ENCODE results near the gene BAIAP2L1. TPM values are rescaled to one million over a fixed set of nuclear protein-coding genes. Genes with fewer than 3 reads are reported as not detected.

BAIAP2L1 gene
- total RNA-seq, 3 donors from 2014 or later: 1.3 to 11.0 (median 8.5) TPM

DNA sequence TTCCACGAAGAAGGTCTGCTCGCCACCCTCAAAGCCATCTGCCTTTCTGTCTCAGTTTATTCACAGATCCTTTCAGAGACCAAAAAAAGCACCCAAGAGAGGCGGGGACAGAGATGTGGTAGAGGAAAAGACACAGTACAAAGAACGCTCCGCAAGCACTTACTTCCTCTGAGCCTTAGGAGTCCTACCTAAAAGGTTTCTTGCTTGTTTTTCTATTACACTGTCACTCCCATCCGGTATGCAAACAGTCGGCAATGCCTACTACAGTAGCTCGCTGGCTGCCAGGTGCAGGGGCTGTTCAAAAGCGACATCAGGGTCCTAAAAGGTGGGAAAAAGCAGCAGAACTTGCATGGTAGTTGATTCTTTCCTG, 149.7 kb downstream of the BAIAP2L1 start:
- no peak for TF ChIP-seq POLR2A (IDR thresholded peaks at IDR 0.05)
- TF ChIP-seq, protein P1, sequence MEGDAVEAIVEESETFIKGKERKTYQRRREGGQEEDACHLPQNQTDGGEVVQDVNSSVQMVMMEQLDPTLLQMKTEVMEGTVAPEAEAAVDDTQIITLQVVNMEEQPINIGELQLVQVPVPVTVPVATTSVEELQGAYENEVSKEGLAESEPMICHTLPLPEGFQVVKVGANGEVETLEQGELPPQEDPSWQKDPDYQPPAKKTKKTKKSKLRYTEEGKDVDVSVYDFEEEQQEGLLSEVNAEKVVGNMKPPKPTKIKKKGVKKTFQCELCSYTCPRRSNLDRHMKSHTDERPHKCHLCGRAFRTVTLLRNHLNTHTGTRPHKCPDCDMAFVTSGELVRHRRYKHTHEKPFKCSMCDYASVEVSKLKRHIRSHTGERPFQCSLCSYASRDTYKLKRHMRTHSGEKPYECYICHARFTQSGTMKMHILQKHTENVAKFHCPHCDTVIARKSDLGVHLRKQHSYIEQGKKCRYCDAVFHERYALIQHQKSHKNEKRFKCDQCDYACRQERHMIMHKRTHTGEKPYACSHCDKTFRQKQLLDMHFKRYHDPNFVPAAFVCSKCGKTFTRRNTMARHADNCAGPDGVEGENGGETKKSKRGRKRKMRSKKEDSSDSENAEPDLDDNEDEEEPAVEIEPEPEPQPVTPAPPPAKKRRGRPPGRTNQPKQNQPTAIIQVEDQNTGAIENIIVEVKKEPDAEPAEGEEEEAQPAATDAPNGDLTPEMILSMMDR (IDR thresholded peaks at IDR 0.05): no peak
- no peak for TF ChIP-seq POLR2AphosphoS5 (IDR thresholded peaks at IDR 0.05)
- Histone ChIP-seq H3K36me3 (no peaks in the 10 kb centered on the region), H3K9me3 (no peaks in the 10 kb centered on the region), H3K4me3 (peak overlapping the region; percentile 76 to 92 (median 91)), H3K27ac (peak overlapping the region; percentile 83 to 88), H3K4me1 (peaks cover 0 to 17% of the 10 kb centered on the region in 2 donors), H3K27me3 (no peaks in the 10 kb centered on the region)
- no peak for DNase-seq (ENCODE audit: low spot score in 2 of 2)
- intact Hi-C loops (cut with DNase I; ENCODE audit: low total_unique reads): no loop called here

DNA sequence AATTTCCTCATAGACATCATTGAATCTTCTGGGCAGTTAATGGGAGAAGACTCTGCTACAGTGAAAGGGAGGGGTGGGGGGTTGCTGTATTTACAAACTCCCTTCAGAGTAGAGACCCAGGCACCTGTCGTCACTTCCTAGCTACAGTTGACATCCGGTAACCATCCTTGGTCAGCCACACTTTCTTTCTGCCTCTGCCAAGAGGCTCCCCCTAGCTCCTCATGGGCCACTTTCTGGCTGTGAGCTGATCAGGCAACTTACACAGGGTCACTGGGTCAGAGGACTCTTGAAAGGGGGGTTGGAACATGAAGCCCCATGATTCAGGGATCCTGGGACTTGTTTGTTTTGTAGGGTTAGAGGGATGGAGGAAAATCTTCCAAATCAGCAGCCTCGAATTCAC, 150.1 kb downstream of the BAIAP2L1 start:
- H3K36me3 ChIP-seq: no peaks in the 10 kb centered on the region
- no peak for TF ChIP-seq POLR2AphosphoS5 (IDR thresholded peaks at IDR 0.05)
- DNase-seq (ENCODE audit: low spot score in 2 of 2): no peak
- no peaks in the 10 kb centered on the region for H3K27me3 ChIP-seq
- H3K4me3 ChIP-seq: peak overlapping the region in 2 of 3 donors; percentile 91 to 92
- H3K27ac ChIP-seq: peak overlapping the region; percentile 83 to 88
- intact Hi-C loops (cut with DNase I; ENCODE audit: low total_unique reads): no loop called here
- H3K9me3 ChIP-seq: no peaks in the 10 kb centered on the region
- H3K4me1 ChIP-seq: peaks cover 0 to 17% of the 10 kb centered on the region in 2 donors

DNA sequence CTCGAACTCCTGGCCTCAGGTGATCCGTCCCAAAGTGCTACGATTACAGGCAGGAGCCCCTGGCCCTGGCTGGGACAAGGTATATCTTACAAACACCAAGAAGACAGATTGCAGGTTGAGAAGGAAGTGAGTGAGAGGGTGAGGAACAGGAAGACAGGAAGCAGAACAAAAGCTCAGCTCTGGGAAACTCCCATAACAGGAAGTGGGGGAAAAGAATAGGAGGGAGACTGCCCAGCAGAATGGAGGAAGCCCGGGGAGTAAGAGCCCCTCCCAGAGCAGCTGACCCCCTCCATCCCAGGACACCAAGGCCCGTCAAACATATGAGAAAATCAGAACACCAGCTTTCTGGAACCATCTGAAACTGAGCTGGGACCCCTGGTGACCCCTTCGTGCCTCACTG, 151.8 kb downstream of the BAIAP2L1 start:
- Histone ChIP-seq H3K27ac (peak overlapping the region; percentile 5 to 6), H3K27me3 (no peaks in the 10 kb centered on the region), H3K4me3 (no peak overlapping the region), H3K9me3 (no peaks in the 10 kb centered on the region), H3K4me1 (peaks cover 0 to 17% of the 10 kb centered on the region in 2 donors), H3K36me3 (no peaks in the 10 kb centered on the region)
- no peak for DNase-seq (ENCODE audit: low spot score in 2 of 2)
- intact Hi-C loops (cut with DNase I; ENCODE audit: low total_unique reads): no loop called here
- TF ChIP-seq, protein P1 (IDR thresholded peaks at IDR 0.05): no peak
- TF ChIP-seq POLR2AphosphoS5 (IDR thresholded peaks at IDR 0.05): no peak
- TF ChIP-seq POLR2A (IDR thresholded peaks at IDR 0.05): no peak

DNA sequence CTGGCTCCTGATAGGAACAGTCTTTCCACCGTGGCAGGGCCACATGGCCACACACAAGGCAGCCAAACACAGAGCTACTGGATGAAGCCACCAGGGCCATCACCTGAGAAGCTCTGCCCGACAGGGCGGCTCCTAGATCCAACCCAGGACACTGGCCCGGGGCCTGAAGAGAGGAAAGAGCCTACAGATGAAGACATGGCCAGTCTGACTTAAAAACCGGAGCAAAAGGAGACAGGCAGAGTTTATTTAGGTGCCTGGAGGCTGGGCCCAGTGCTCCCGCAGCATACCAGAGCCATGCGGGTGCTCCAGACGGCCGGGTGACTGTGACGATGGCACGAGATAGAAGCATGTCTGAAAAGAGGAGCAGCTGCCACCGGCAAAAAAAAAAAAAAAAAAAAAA, 152.7 kb downstream of the BAIAP2L1 start:
- no peak for DNase-seq (ENCODE audit: low spot score in 2 of 2)
- Histone ChIP-seq H3K9me3 (no peaks in the 10 kb centered on the region), H3K27ac (no peak overlapping the region), H3K36me3 (no peaks in the 10 kb centered on the region), H3K27me3 (no peaks in the 10 kb centered on the region), H3K4me3 (no peak overlapping the region), H3K4me1 (peaks cover 0 to 13% of the 10 kb centered on the region in 2 donors)
- no peak for TF ChIP-seq POLR2A (IDR thresholded peaks at IDR 0.05)
- TF ChIP-seq POLR2AphosphoS5 (IDR thresholded peaks at IDR 0.05): no peak
- TF ChIP-seq, protein P1 (IDR thresholded peaks at IDR 0.05): no peak
- intact Hi-C loops (cut with DNase I; ENCODE audit: low total_unique reads): no loop called here

DNA sequence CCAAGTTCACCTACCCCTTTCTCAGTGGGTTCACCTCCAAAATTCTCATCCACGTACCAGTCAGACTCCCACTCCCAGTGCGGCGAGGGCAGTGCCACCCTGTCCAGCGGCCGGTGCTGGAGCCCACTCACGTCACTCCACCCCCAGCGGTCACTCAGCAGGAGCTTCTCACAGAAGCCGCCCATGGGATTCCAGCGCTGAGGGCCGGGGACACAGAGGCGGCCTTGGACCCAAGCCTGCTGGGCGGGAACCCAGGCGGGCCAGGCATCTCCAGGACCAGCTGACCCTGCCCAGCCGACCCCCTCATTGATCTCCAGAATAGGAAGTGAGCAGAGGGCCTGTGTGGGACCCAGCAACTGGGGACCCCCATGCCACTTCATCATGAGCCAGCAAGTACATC, 156.0 kb downstream of the BAIAP2L1 start:
- H3K27ac ChIP-seq: no peak overlapping the region
- TF ChIP-seq POLR2A (IDR thresholded peaks at IDR 0.05): no peak
- TF ChIP-seq, protein P1 (IDR thresholded peaks at IDR 0.05): no peak
- TF ChIP-seq POLR2AphosphoS5 (IDR thresholded peaks at IDR 0.05): no peak
- H3K9me3 ChIP-seq: no peaks in the 10 kb centered on the region
- DNase-seq (ENCODE audit: low spot score in 2 of 2): no peak
- H3K27me3 ChIP-seq: no peaks in the 10 kb centered on the region
- no peaks in the 10 kb centered on the region for H3K36me3 ChIP-seq
- intact Hi-C loops (cut with DNase I; ENCODE audit: low total_unique reads): no loop called here
- no peaks in the 10 kb centered on the region for H3K4me1 ChIP-seq
- H3K4me3 ChIP-seq: no peak overlapping the region

DNA sequence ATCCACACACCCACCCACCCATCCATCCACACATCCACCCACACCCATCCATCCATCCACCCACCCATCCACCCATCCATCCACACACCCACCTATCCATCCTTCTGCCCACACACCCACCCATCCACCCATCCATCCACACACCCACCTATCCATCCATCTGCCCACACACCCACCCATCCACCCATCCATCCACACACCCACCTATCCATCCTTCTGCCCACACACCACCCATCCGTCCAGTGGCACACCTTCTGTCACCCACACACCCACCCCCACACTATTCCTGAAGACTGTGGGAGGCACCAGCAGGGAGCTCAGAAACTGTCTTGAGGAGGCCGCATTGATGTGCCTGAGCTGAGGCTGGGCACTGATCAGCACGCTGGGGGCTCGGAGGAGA, 158.0 kb downstream of the BAIAP2L1 start:
- TF ChIP-seq POLR2AphosphoS5 (IDR thresholded peaks at IDR 0.05) (no peak), POLR2A (IDR thresholded peaks at IDR 0.05) (no peak)
- TF ChIP-seq, protein P1 (IDR thresholded peaks at IDR 0.05): no peak
- H3K27me3 ChIP-seq: no peaks in the 10 kb centered on the region
- no peak overlapping the region for H3K27ac ChIP-seq
- DNase-seq (ENCODE audit: low spot score in 2 of 2): no peak
- no peak overlapping the region for H3K4me3 ChIP-seq
- no peaks in the 10 kb centered on the region for H3K9me3 ChIP-seq
- H3K4me1 ChIP-seq: no peaks in the 10 kb centered on the region
- H3K36me3 ChIP-seq: no peaks in the 10 kb centered on the region
- intact Hi-C loops (cut with DNase I; ENCODE audit: low total_unique reads): no loop called here
